Measurements from ENCODE around the gene BICC1.

DNA sequence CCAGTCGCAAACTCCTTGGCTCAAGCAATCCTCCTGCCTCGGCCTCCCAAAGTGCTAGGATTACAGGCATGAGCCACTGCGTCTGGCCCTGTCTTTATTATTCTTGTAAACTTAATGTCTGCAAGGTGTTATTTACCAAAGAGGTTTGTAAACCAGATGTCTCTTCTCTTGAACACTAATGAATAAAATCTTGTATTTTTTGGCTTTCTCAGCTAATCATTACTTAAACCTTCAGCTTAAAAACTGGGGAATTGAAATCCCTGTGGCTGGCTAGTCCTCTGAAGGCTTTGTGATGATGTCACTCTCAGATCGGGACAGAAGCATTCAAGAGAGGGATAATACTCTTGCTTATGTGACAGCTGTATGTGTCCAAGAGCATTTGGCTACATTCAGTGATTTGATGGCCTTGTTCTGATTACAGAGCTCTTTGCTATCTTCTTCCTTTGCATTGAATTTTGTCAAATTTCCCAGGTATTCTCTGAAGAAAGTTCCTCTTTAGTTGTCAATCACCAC, 130.3 kb downstream of the BICC1 start:
- TF ChIP-seq, protein P1, sequence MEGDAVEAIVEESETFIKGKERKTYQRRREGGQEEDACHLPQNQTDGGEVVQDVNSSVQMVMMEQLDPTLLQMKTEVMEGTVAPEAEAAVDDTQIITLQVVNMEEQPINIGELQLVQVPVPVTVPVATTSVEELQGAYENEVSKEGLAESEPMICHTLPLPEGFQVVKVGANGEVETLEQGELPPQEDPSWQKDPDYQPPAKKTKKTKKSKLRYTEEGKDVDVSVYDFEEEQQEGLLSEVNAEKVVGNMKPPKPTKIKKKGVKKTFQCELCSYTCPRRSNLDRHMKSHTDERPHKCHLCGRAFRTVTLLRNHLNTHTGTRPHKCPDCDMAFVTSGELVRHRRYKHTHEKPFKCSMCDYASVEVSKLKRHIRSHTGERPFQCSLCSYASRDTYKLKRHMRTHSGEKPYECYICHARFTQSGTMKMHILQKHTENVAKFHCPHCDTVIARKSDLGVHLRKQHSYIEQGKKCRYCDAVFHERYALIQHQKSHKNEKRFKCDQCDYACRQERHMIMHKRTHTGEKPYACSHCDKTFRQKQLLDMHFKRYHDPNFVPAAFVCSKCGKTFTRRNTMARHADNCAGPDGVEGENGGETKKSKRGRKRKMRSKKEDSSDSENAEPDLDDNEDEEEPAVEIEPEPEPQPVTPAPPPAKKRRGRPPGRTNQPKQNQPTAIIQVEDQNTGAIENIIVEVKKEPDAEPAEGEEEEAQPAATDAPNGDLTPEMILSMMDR (conservative IDR thresholded peaks at IDR 0.05; ENCODE audit: low read length) = no peak
- no peak for TF ChIP-seq EZH2phosphoT487 (IDR thresholded peaks at IDR 0.05; ENCODE audit: borderline replicate concordance)
